Activated naive CD4-positive, alpha-beta T cell treated with anti-CD3 and anti-CD28 coated beads, Interleukin-2, amount 10 ng/mL, durations not matched to agents 7 days and 5 days (primary cell): ENCODE data around the gene AOPEP.
A peak's percentile ranks its signal among the peaks of the same experiment; 100 is the strongest.

Experiments used
- CTCF ChIA-PET: fragments of 350-600 bp; sonication (Branson Sonifier 250); formaldehyde crosslinking; loops from one replicate; lab custom pipeline; 2021; ENCODE audit warnings: antibody characterized with exemption; lab: Charles Lee
- DNase-seq: peaks from one replicate; pipeline ENCODE4 v3.0.0-alpha.2; 2020
- H3K27ac Mint-ChIP-seq: one replicate; pipeline ENCODE4 v1.8.0; 2021; ENCODE audit warnings: mild to moderate bottlenecking, moderate library complexity, mixed read lengths
- H3K27me3 Mint-ChIP-seq: one replicate; pipeline ENCODE4 v1.8.0; 2021; ENCODE audit warnings: mild to moderate bottlenecking, mixed read lengths
- H3K36me3 Mint-ChIP-seq: one replicate; pipeline ENCODE4 v1.8.0; 2021; ENCODE audit warnings: mixed read lengths
- H3K4me1 Mint-ChIP-seq: one replicate; pipeline ENCODE4 v1.8.0; 2021; ENCODE audit warnings: mixed read lengths
- H3K4me3 Mint-ChIP-seq: one replicate; pipeline ENCODE4 v1.8.0; 2021; ENCODE audit warnings: mild to moderate bottlenecking, moderate library complexity, mixed read lengths
- H3K9me3 Mint-ChIP-seq: one replicate; pipeline ENCODE4 v1.8.0; 2021; ENCODE audit warnings: mixed read lengths

AOPEP gene, protein sequence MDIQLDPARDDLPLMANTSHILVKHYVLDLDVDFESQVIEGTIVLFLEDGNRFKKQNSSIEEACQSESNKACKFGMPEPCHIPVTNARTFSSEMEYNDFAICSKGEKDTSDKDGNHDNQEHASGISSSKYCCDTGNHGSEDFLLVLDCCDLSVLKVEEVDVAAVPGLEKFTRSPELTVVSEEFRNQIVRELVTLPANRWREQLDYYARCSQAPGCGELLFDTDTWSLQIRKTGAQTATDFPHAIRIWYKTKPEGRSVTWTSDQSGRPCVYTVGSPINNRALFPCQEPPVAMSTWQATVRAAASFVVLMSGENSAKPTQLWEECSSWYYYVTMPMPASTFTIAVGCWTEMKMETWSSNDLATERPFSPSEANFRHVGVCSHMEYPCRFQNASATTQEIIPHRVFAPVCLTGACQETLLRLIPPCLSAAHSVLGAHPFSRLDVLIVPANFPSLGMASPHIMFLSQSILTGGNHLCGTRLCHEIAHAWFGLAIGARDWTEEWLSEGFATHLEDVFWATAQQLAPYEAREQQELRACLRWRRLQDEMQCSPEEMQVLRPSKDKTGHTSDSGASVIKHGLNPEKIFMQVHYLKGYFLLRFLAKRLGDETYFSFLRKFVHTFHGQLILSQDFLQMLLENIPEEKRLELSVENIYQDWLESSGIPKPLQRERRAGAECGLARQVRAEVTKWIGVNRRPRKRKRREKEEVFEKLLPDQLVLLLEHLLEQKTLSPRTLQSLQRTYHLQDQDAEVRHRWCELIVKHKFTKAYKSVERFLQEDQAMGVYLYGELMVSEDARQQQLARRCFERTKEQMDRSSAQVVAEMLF

DNA sequence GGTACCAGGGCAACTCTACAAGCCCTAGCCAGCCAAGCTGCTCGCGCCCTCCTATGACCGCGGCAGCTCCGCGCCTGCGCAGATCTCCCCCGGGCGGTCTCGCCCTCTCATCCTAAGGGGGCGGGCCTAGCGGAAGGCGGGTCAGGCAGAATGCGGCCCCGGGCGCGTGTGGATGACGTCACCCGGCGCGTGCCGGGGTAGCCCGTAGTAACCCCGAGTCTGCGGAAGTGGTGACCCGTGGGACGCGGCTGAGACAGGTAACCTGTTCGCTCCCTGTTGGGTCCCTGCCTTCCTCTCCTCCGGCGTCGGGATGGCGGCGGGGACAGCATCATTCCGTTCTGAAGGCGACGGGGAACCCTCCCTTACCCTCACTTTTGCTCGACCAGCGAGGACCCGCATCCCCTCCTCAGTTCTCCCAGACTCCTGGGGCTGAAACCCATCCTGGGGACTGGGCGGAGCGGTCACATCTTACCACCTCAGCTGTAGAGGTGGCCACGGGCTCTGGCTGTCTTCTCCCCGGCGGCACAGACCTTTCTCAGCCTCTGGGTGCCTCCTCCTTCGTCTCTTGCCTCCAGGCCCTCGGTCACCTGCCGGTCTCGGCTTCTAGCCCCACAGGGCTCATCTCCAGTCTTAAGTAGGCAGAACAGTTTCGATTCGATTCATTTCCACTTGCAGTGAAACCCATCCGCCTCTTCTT lies at the start of gene AOPEP:
Gene AOPEP, plus strand, starts transcription at position 205 of the 697 bp plus-strand sequence. CDS start 33,085 bp downstream, outside the sequence.
- CTCF ChIA-PET = interaction anchor here (0.6 to 1.0 kb wide), 2 partner anchors 45 to 155 kb away, joined by 3 read pairs; no protein-coding TSS in a partner anchor
- peak; percentile 99 for DNase-seq
- Mint-ChIP-seq H3K4me3 (peak within 1 kb of the TSS; percentile 97), H3K27ac (peak within 1 kb of the TSS; percentile 95), H3K36me3 (no peaks in the 10 kb centered on the region), H3K9me3 (no peaks in the 10 kb centered on the region), H3K27me3 (peaks cover 7% of the 10 kb centered on the region), H3K4me1 (peaks cover 16% of the 10 kb centered on the region)

DNA sequence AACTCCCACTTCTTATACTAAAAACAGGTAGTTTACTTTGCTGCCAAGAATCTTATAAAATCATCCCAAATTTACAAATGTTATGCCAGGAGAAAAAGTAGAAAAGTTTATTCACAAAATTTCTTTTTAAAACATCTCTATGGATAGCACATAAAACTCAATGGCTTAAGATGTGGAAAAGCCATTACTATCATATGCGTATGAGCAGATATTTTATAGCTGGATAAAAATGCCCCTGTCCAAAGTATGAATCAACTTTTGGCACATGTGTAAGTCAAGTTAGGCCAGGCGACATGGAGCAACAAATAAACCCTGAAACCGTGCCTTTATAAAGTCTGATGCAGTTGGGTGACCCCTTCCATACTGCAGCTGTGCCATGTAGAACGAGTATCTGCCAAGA lies 48.6 kb upstream of the AOPEP start:
- Mint-ChIP-seq H3K9me3 (no peaks in the 10 kb centered on the region), H3K4me3 (no peak overlapping the region), H3K4me1 (no peaks in the 10 kb centered on the region), H3K27ac (no peak overlapping the region), H3K27me3 (peaks cover 33% of the 10 kb centered on the region), H3K36me3 (no peaks in the 10 kb centered on the region)
- no peak for DNase-seq
- CTCF ChIA-PET = interaction anchor here (1.8 to 1.9 kb wide), 2 partner anchors 450 to 454 kb away, joined by 5 to 6 read pairs; no protein-coding TSS in a partner anchor

DNA sequence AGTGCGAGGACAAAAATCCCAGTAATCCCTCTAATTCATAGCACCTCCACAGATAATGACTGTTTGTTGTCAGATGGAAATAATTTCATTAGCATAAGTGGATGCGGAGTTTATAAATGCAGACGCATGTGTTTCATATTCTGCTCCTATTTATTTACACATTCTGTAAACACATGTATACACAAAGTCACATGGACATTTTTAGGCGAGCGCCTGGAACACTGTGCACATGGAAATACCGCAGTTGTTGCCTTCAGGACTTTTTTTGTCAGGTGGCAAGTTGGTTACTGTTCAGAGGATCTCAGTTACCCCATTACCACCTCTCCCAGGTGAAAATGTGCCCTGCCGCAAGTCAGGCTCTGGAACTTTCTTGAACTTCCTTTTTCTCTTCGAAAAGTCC lies 46.9 kb upstream of the AOPEP start:
- Mint-ChIP-seq H3K27me3 (peaks cover 33% of the 10 kb centered on the region), H3K27ac (no peak overlapping the region), H3K36me3 (no peaks in the 10 kb centered on the region), H3K4me3 (no peak overlapping the region), H3K4me1 (no peaks in the 10 kb centered on the region), H3K9me3 (no peaks in the 10 kb centered on the region)
- no peak for DNase-seq
- CTCF ChIA-PET = interaction anchor here (2.6 to 4.3 kb wide), 4 partner anchors 11 to 488 kb away, joined by 10 to 164 read pairs (median 22); no protein-coding TSS in a partner anchor

- Mint-ChIP-seq H3K4me3 (no peak overlapping the region), H3K27me3 (peaks cover 33% of the 10 kb centered on the region), H3K4me1 (no peaks in the 10 kb centered on the region), H3K9me3 (no peaks in the 10 kb centered on the region), H3K36me3 (no peaks in the 10 kb centered on the region), H3K27ac (no peak overlapping the region)
- no peak for DNase-seq
- CTCF ChIA-PET = interaction anchor here (0.8 to 4.3 kb wide), 7 partner anchors 11 to 488 kb away, joined by 3 to 164 read pairs (median 12); no protein-coding TSS in a partner anchor
These were observed 46.5 kb upstream of the AOPEP start for GRCh38 chr9:94680020-94680419.

GRCh38 chr9:94680621-94681020 lies 45.9 kb upstream of the AOPEP start:
- CTCF ChIA-PET = interaction anchor here (0.7 to 4.3 kb wide), 22 partner anchors 9 to 588 kb away, joined by 3 to 164 read pairs (median 6); no protein-coding TSS in a partner anchor
- Mint-ChIP-seq H3K27me3 (peaks cover 33% of the 10 kb centered on the region), H3K9me3 (no peaks in the 10 kb centered on the region), H3K36me3 (no peaks in the 10 kb centered on the region), H3K4me3 (no peak overlapping the region), H3K27ac (no peak overlapping the region), H3K4me1 (no peaks in the 10 kb centered on the region)
- no peak for DNase-seq

DNA sequence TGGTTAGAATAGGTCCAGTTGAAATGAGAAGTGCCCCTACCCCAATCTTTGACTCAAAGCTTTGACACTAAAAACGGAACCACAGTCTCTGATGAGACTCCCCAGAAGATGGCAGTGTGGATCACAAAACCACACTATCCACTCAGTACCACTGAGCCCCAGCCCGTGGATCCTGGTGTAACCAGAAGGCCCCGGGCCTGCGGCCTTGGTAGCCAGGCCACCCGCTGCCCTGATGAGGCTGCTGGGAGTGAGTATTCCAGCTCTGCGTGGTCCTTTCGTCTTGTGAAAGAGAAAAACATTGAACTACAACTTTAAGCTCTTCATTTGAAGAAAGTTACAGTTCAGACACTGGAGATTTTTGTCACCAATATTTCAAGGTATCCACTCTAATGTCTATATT lies 45.0 kb upstream of the AOPEP start:
- Mint-ChIP-seq H3K27ac (no peak overlapping the region), H3K9me3 (no peaks in the 10 kb centered on the region), H3K4me3 (no peak overlapping the region), H3K4me1 (no peaks in the 10 kb centered on the region), H3K27me3 (peaks cover 28% of the 10 kb centered on the region), H3K36me3 (no peaks in the 10 kb centered on the region)
- CTCF ChIA-PET = interaction anchor here (0.6 to 4.3 kb wide), 32 partner anchors 9 to 1536 kb away, joined by 3 to 164 read pairs (median 4); partner anchors contain the start of gene AOPEP
- DNase-seq = peak; percentile 69

DNA sequence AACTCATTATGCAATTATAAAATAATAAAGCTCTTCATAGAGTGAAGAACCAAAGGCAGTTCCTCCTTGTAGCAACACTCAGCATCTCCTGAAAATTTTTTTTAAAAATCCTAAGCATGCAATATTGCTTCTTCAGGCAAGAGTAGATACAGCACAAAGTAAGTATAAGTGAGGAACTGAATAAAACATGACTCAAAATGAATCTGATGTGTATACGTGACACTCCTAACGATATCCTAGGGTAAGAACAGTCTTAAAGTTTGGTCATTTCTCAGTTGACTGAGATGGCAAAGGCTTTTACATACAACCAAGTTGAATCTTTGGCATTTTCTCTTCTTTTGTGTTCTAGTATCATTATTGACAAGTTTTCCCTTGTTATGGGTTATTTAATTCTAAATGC lies 41.1 kb upstream of the AOPEP start:
- CTCF ChIA-PET = no interaction called here
- Mint-ChIP-seq H3K27me3 (peaks cover 14% of the 10 kb centered on the region), H3K36me3 (no peaks in the 10 kb centered on the region), H3K4me3 (no peak overlapping the region), H3K27ac (no peak overlapping the region), H3K4me1 (no peaks in the 10 kb centered on the region), H3K9me3 (no peaks in the 10 kb centered on the region)
- DNase-seq = no peak

DNA sequence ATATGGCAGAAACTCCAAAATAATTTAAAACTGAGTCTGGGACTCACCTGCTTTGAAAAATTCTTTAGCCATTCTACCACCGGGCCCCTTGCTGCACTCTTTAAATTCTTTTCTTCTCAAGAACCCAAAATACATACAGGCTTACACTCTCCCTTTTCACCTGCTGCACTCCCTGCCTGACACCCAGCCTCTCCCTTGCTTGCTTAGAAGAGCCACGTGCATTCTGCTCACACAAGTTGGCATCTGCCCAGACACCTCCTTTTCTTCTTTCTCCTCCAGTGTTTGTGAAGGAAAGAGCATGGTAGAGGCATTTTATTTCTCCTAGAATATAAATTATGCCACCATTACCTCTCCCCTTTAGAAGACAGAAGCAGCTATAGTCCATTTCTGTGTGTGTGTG lies 39.0 kb upstream of the AOPEP start:
- CTCF ChIA-PET = no interaction called here
- no peak overlapping the region for H3K27ac Mint-ChIP-seq
- no peak overlapping the region for H3K4me3 Mint-ChIP-seq
- H3K9me3 Mint-ChIP-seq = no peaks in the 10 kb centered on the region
- no peak for DNase-seq
- H3K36me3 Mint-ChIP-seq = no peaks in the 10 kb centered on the region
- no peaks in the 10 kb centered on the region for H3K4me1 Mint-ChIP-seq
- H3K27me3 Mint-ChIP-seq = peaks cover 18% of the 10 kb centered on the region

DNA sequence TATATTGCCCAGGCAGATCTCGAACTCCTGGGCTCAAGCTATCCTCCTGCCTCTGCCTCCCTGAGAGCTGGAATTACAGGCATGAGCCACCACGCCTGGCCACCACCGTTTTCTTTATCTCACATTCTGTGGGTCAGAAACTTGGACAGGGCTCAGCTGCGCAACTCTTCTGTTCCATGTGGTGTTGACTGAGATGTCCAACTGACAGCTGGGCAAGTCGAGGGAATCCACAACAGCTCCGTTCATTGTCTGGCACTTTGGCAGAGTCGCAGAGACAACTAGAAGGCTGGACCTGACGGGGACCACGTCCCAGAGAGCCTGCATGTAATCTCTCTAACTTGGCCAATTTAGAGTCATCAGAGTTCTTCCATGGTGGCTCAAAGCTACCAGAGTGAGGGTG lies 36.2 kb upstream of the AOPEP start:
- Mint-ChIP-seq H3K4me3 (no peak overlapping the region), H3K9me3 (no peaks in the 10 kb centered on the region), H3K36me3 (no peaks in the 10 kb centered on the region), H3K4me1 (no peaks in the 10 kb centered on the region), H3K27ac (no peak overlapping the region), H3K27me3 (peaks cover 18% of the 10 kb centered on the region)
- no peak for DNase-seq
- CTCF ChIA-PET = no interaction called here

DNA sequence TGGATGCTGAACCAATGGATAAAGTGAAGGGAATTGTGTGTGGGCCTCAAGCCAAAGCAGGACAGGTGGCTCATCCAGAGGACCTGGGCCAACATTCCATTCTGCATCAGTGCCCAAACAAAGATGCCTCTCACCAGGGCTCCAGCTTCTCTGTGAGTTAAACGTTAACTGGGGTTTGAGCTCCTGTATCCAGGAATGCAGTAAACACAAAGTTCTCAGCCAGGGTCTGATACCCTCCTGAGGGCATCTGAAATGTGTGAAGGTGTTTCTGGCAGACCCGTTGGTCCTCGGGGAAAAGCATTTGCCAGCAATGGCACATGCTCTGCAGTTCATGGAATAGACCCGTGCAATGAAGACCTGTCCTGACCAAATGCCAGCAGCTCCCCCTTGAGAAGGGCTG lies 33.9 kb upstream of the AOPEP start:
- H3K9me3 Mint-ChIP-seq = no peaks in the 10 kb centered on the region
- CTCF ChIA-PET = no interaction called here
- no peak overlapping the region for H3K27ac Mint-ChIP-seq
- no peak overlapping the region for H3K4me3 Mint-ChIP-seq
- H3K27me3 Mint-ChIP-seq = peaks cover 19% of the 10 kb centered on the region
- H3K36me3 Mint-ChIP-seq = no peaks in the 10 kb centered on the region
- no peaks in the 10 kb centered on the region for H3K4me1 Mint-ChIP-seq
- no peak for DNase-seq

DNA sequence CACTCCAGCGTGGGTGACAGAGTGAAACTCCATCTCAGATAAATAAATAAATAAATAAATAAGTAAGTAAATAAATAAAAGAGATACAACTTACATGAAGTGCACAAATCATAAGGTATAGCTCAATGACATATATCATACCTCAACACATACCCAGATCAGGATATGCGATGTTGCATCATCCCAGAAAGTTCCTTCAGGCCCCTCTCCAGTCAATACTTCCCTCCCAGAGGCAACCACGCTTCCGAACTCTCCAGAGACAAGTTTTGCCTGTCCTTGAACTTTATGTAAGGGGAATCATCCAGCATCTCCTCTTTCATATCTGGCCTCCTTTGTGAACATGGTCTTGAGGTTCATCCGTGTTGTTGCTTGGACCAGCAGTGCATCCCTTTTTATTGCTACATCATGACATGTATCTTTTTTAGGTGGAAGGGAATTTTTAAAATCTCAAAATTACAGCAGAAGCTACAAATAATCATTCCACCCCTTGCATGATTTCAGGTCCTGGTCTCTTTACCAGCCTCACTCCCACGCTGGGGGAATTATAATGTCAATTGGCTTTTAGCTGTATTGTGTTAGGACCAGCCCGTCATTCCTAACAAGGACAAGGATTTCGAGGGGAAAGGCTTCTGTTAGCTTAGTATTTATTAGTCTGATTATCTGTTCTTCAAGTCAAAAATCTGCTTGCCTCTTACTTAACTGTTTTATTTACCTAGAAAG lies 32.9 kb upstream of the AOPEP start:
- H3K36me3 Mint-ChIP-seq = no peaks in the 10 kb centered on the region

DNA sequence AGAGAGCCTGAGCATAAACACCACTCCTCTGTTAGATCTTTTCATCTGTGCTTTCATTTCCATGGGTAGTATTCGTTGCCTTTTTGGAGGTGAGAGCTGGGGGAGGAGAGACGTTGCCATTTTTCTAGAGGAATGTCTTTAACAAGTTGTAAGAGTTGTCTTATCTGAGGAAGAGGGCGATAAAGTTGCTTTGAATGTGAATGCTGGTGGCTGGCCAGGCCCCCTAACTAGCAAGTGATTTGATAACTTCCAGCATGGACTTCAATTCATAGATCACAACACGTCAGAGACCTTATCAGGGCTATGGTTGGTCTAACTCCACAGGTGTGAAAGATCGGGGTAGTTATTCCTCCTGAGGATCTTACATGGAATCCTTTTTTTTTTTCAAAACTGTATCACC lies 30.0 kb upstream of the AOPEP start:
- no peak overlapping the region for H3K27ac Mint-ChIP-seq
- no peaks in the 10 kb centered on the region for H3K36me3 Mint-ChIP-seq
- no peaks in the 10 kb centered on the region for H3K9me3 Mint-ChIP-seq
- no peaks in the 10 kb centered on the region for H3K4me1 Mint-ChIP-seq
- H3K4me3 Mint-ChIP-seq = no peak overlapping the region
- H3K27me3 Mint-ChIP-seq = peaks cover 12% of the 10 kb centered on the region
- CTCF ChIA-PET = no interaction called here
- DNase-seq = no peak

More for the DNA sequence above, 32.9 kb upstream of the AOPEP start:
- no peak overlapping the region for H3K4me3 Mint-ChIP-seq
- H3K27ac Mint-ChIP-seq = no peak overlapping the region
- DNase-seq = no peak
- no peaks in the 10 kb centered on the region for H3K4me1 Mint-ChIP-seq
- CTCF ChIA-PET = no interaction called here
- H3K9me3 Mint-ChIP-seq = no peaks in the 10 kb centered on the region
- peaks cover 19% of the 10 kb centered on the region for H3K27me3 Mint-ChIP-seq

DNA sequence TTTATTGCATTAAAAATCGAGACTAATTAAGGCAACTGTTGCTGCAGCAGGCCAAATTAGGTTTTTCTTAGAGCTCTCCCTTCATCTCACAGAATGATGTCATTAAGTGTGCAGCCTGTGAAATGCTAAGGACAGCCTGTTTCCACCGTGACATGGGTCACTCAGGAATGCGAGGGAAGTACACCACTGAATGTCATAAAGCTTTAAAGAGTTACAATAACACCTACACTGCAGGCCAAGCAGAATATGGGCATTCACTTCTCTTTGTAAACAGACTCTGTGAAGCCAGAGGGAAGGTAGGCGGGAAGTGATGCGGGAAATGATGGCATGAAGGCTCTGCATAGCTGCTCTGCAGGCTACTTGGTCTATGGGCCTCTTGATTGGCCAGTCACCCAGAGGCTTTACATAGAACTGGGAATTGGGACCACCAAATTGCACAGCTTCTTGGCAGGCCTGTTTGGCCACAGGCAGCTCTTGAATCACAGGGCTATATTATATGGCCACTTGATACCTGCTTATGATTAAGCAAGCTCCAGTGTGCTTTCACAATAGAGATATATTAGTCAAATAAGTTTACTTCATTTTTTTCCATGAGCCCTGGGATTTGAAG lies 28.4 kb upstream of the AOPEP start:
- peaks cover 12% of the 10 kb centered on the region for H3K27me3 Mint-ChIP-seq
- no peaks in the 10 kb centered on the region for H3K4me1 Mint-ChIP-seq
- no peak for DNase-seq
- H3K36me3 Mint-ChIP-seq = no peaks in the 10 kb centered on the region
- no peak overlapping the region for H3K27ac Mint-ChIP-seq
- no peaks in the 10 kb centered on the region for H3K9me3 Mint-ChIP-seq
- CTCF ChIA-PET = interaction anchor here (0.7 to 1.7 kb wide), 2 partner anchors 7 to 16 kb away, joined by 3 to 10 read pairs; no protein-coding TSS in a partner anchor
- no peak overlapping the region for H3K4me3 Mint-ChIP-seq
